GM12878 (cell line): ENCODE measurements around the gene CTNNBL1.

Source experiments
- CEBPB ChIP-seq, 2 experiments: fragments of 150-350 bp in 1 of 2; IDR thresholded peaks; 2 replicates each; pipeline ENCODE4 v1.6.1; 2012 to 2014; ENCODE audit warnings: low read depth in 2 of 2, low read length in 2 of 2, borderline replicate concordance in 1 of 2, inconsistent platforms in 1 of 2
- GABPA ChIP-seq: IDR thresholded peaks from 2 replicates; pipeline ENCODE4 v1.6.1; 2014; ENCODE audit warnings: antibody characterized with exemption, low read depth, mild to moderate bottlenecking, inconsistent platforms
- TF ChIP-seq, protein P1 (sequence below), 3 experiments: IDR thresholded peaks in 2 of 3; conservative IDR thresholded peaks in 1 of 3; 2 replicates each; pipeline ENCODE4 v1.5.1; 2011; ENCODE audit warnings: low read depth in 3 of 3, low read length in 3 of 3, mild to moderate bottlenecking in 3 of 3, control low read depth in 2 of 3, moderate library complexity in 2 of 3, inconsistent platforms in 1 of 3, mixed read lengths in 1 of 3; ENCODE audit not compliant: control insufficient read depth in 2 of 3, insufficient read depth in 1 of 3; ENCODE audit errors: extremely low read depth in 1 of 3

DNA sequence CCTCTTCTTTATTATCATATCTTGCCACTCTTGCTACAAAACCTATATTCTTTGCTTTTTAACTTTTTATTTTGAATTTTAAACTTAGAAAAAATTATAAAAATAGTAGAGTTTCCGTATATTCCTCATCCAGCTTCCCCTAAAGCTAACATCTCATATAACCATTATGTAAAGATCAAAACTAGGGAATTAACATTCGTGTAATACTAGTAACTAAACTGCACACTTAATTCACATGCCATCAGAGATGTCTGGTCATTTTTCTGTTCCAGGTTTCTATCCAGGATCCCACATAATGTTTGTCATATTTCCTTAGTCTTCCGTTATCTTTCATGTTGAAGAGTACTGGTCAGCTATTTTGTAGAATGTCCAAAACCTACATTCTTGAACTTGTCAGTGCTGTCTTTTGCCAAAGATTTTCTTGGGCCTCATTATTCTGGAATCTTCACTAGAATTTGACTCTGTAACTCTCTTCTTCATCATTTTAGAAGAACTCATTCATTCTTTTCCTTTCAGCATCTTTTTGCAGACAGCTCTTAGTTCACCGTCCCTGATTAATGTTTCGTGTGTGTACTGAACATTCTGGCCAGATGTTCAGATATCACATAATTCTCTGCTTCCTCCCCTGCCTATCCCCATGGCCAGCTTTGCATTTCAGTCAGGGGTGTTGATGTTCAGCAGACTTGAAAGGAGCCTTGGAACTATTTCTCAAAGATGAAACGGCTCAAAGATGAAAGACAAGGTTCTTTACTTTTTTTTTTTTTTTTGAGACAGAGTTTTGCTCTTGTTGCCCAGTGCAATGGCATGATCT lies 9.4 kb downstream of the CTNNBL1 start:
- TF ChIP-seq GABPA: no peak
- TF ChIP-seq, protein P1, sequence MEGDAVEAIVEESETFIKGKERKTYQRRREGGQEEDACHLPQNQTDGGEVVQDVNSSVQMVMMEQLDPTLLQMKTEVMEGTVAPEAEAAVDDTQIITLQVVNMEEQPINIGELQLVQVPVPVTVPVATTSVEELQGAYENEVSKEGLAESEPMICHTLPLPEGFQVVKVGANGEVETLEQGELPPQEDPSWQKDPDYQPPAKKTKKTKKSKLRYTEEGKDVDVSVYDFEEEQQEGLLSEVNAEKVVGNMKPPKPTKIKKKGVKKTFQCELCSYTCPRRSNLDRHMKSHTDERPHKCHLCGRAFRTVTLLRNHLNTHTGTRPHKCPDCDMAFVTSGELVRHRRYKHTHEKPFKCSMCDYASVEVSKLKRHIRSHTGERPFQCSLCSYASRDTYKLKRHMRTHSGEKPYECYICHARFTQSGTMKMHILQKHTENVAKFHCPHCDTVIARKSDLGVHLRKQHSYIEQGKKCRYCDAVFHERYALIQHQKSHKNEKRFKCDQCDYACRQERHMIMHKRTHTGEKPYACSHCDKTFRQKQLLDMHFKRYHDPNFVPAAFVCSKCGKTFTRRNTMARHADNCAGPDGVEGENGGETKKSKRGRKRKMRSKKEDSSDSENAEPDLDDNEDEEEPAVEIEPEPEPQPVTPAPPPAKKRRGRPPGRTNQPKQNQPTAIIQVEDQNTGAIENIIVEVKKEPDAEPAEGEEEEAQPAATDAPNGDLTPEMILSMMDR (IDR thresholded peaks at IDR 0.05 in 2 of 3, conservative IDR thresholded peaks at IDR 0.05 in 1 of 3; ENCODE audit: control insufficient read depth in 2 of 3, extremely low read depth in 1 of 3, insufficient read depth in 1 of 3, low read depth in 3 of 3, low read length in 3 of 3): no peak
- TF ChIP-seq CEBPB (IDR thresholded peaks at IDR 0.05; ENCODE audit: borderline replicate concordance in 1 of 2, low read depth in 2 of 2, low read length in 2 of 2): no peak
